Fibroblast of the conjunctiva (primary cell): ENCODE measurements around the gene F8.
"Not testable (repeated sequence)": the region's sequence is repeated elsewhere in the genome, so short reads cannot be mapped to it uniquely, and the experiment has no call there.

Experiments
- DNase-seq: peaks from one replicate; pipeline ENCODE4 v3.0.0-alpha.2; 2010; ENCODE audit warnings: low read depth

Gene F8

GRCh38 chrX:154885057-154885456 lies 137.5 kb downstream of the F8 start:
- not testable (repeated sequence) for DNase-seq

- DNase-seq, result not testable (repeated sequence)
These were observed 138.5 kb downstream of the F8 start for GRCh38 chrX:154884069-154884468.

GRCh38 chrX:154873329-154873728 lies 149.2 kb downstream of the F8 start:
- DNase-seq, result no peak

- DNase-seq, result not testable (repeated sequence)
These were observed 154.0 kb downstream of the F8 start for GRCh38 chrX:154868522-154868921.

- DNase-seq, result no peak
These were observed 167.3 kb downstream of the F8 start for GRCh38 chrX:154855256-154855655.

GRCh38 chrX:154850957-154851611 lies 171.4 kb downstream of the F8 start:
- DNase-seq, result no peak

GRCh38 chrX:154840856-154841255 lies 181.7 kb downstream of the F8 start:
- DNase-seq, result peak; percentile 37

GRCh38 chrX:154836163-154836562 lies 186.4 kb downstream of the F8 start:
- no peak for DNase-seq

- DNase-seq, result no peak
These were observed 188.0 kb downstream of the F8 start, which contains the start of gene SMIM9 for GRCh38 chrX:154834562-154834961. SMIM9 (minus strand) TSS chrX:154834662; CDS start chrX:154830856, 3,806 bp downstream.

GRCh38 chrX:154833746-154834274 lies 188.7 kb downstream of the F8 start:
- DNase-seq, result no peak

- no peak for DNase-seq
These were observed 192.5 kb downstream of the F8 start for GRCh38 chrX:154829926-154830442.

GRCh38 chrX:154829134-154829533 lies 193.4 kb downstream of the F8 start:
- DNase-seq, result no peak

- DNase-seq, result no peak
These were observed 194.5 kb downstream of the F8 start for GRCh38 chrX:154828016-154828408.

GRCh38 chrX:154827194-154828015 lies 195.1 kb downstream of the F8 start:
- no peak for DNase-seq

- DNase-seq, result not testable (repeated sequence)
These were observed 196.9 kb downstream of the F8 start for GRCh38 chrX:154825586-154825985.

- DNase-seq, result no peak
These were observed 197.9 kb downstream of the F8 start for GRCh38 chrX:154824638-154825037.

GRCh38 chrX:154822029-154822428 lies 200.5 kb downstream of the F8 start:
- no peak for DNase-seq

GRCh38 chrX:154821523-154821922 lies 201.0 kb downstream of the F8 start:
- DNase-seq, result no peak

GRCh38 chrX:154819771-154820341 lies 202.7 kb downstream of the F8 start:
- DNase-seq, result no peak

- no peak for DNase-seq
These were observed 203.4 kb downstream of the F8 start for GRCh38 chrX:154818916-154819770.

GRCh38 chrX:154817048-154817618 lies 205.4 kb downstream of the F8 start:
- not testable (repeated sequence) for DNase-seq
